Ishikawa (cell line): ENCODE data around the gene WIPI1.

Experiments used
- CEBPB ChIP-seq: IDR thresholded peaks from 2 replicates; pipeline ENCODE4 v1.6.1; 2012
- CREB1 ChIP-seq: IDR thresholded peaks from 2 replicates; pipeline ENCODE4 v1.6.1; 2012; ENCODE audit warnings: low read depth
- EGR1 ChIP-seq: IDR thresholded peaks from 2 replicates; pipeline ENCODE4 v1.6.1; 2012
- EP300 ChIP-seq: IDR thresholded peaks from 2 replicates; pipeline ENCODE4 v1.6.1; 2012; ENCODE audit warnings: borderline replicate concordance
- FOXM1 ChIP-seq: IDR thresholded peaks from 2 replicates; pipeline ENCODE4 v1.6.1; 2012; ENCODE audit warnings: low read depth, borderline replicate concordance
- MAX ChIP-seq: IDR thresholded peaks from 2 replicates; pipeline ENCODE4 v1.6.1; 2012
- NFIC ChIP-seq: IDR thresholded peaks from 2 replicates; pipeline ENCODE4 v1.6.1; 2012
- RAD21 ChIP-seq: IDR thresholded peaks from 2 replicates; pipeline ENCODE4 v1.6.1; 2012; ENCODE audit warnings: low read depth
- REST ChIP-seq: IDR thresholded peaks from 2 replicates; pipeline ENCODE4 v1.6.1; 2012; ENCODE audit warnings: low read depth, mild to moderate bottlenecking
- TAF1 ChIP-seq: IDR thresholded peaks from 2 replicates; pipeline ENCODE4 v1.6.1; 2012; ENCODE audit warnings: low read depth, mild to moderate bottlenecking
- TCF12 ChIP-seq: IDR thresholded peaks from 2 replicates; pipeline ENCODE4 v1.6.1; 2012; ENCODE audit warnings: low read depth
- TEAD4 ChIP-seq: IDR thresholded peaks from 2 replicates; pipeline ENCODE4 v1.6.1; 2012
- USF1 ChIP-seq: IDR thresholded peaks from 2 replicates; pipeline ENCODE4 v1.6.1; 2012
- YY1 ChIP-seq: IDR thresholded peaks from 2 replicates; pipeline ENCODE4 v1.6.1; 2012; ENCODE audit warnings: low read depth
- ZBTB7A ChIP-seq: IDR thresholded peaks from 2 replicates; pipeline ENCODE4 v1.6.1; 2012; ENCODE audit warnings: low read depth

WIPI1 gene

GRCh38 chr17:68484458-68484857, 27.2 kb upstream of the WIPI1 start:
- TF ChIP-seq TAF1 (no peak), FOXM1 (no peak), MAX (no peak), RAD21 (no peak), YY1 (no peak), TCF12 (no peak), ZBTB7A (no peak), NFIC (no peak), EP300 (no peak), CREB1 (no peak), REST (no peak), USF1 (no peak), TEAD4 (no peak), CEBPB (no peak), EGR1 (no peak)

- TF ChIP-seq USF1 (no peak), TAF1 (no peak), NFIC (no peak), RAD21 (no peak), EGR1 (no peak), CEBPB (no peak), TEAD4 (no peak), EP300 (no peak), MAX (no peak), FOXM1 (no peak)
Observed at GRCh38 chr17:68482576-68483041, 25.3 kb upstream of the WIPI1 start.

GRCh38 chr17:68480885-68481284, 23.6 kb upstream of the WIPI1 start:
- no peak for TF ChIP-seq MAX

- no peak for TF ChIP-seq NFIC
- TF ChIP-seq TAF1, result no peak
- TF ChIP-seq REST, result no peak
- no peak for TF ChIP-seq EGR1
- TF ChIP-seq FOXM1, result no peak
- TF ChIP-seq TCF12, result no peak
- TF ChIP-seq CEBPB, result no peak; the same call in 1 of the 2 replicates
- TF ChIP-seq CREB1, result no peak
- no peak for TF ChIP-seq TEAD4
- no peak for TF ChIP-seq ZBTB7A
- TF ChIP-seq EP300, result no peak
- TF ChIP-seq USF1, result no peak
- no peak for TF ChIP-seq MAX
- TF ChIP-seq RAD21, result no peak
- no peak for TF ChIP-seq YY1
Observed at GRCh38 chr17:68470961-68471360, 13.7 kb upstream of the WIPI1 start.

- TF ChIP-seq EP300 (no peak), FOXM1 (no peak), TEAD4 (no peak), TCF12 (no peak), TAF1 (no peak), EGR1 (no peak), MAX (no peak), RAD21 (no peak), ZBTB7A (no peak), CEBPB (no peak), CREB1 (no peak), NFIC (no peak), USF1 (no peak), REST (no peak)
Observed at GRCh38 chr17:68468788-68469187, 11.5 kb upstream of the WIPI1 start.
